ENCODE data around the gene ODF4.

The ODF4 gene

GRCh38 chr17:8315764-8316217 lies 23.8 kb upstream of the ODF4 start:
- Histone ChIP-seq H3K4me2 (ENCODE audit: low read depth, low read length, poor library complexity, severe bottlenecking) (no peak overlapping the region), H3K9me2 (replicated peaks; ENCODE audit: insufficient read depth, low read length) (no peaks in the 10 kb centered on the region), H4K20me1 (ENCODE audit: low read depth, low read length) (no peaks in the 10 kb centered on the region), H3K9ac (ENCODE audit: low read length) (no peak overlapping the region), H3K4me3 (ENCODE audit: insufficient read depth, low read length, poor library complexity, severe bottlenecking) (no peak overlapping the region), H3K79me2 (ENCODE audit: insufficient read depth, low read length) (no peaks in the 10 kb centered on the region), H3K9me3 (ENCODE audit: insufficient read depth, low read length) (no peaks in the 10 kb centered on the region), H3K36me3 (ENCODE audit: low read length) (no peaks in the 10 kb centered on the region), H3K27me3 (ENCODE audit: low read length) (no peaks in the 10 kb centered on the region), H2AFZ (ENCODE audit: low read depth, low read length, severe bottlenecking) (no peak overlapping the region), H3F3A (ENCODE audit: insufficient read depth) (no peaks in the 10 kb centered on the region), H3K27ac (ENCODE audit: low read depth, low read length) (no peak overlapping the region)
- TF ChIP-seq EZH2phosphoT487 (conservative IDR thresholded peaks at IDR 0.05; ENCODE audit: low read length) (no peak), CTCF (IDR thresholded peaks at IDR 0.05; ENCODE audit: insufficient read depth, low read length, poor library complexity, severe bottlenecking) (no peak)

GRCh38 chr17:8318010-8318935 lies 21.4 kb upstream of the ODF4 start:
- H3K9me2 ChIP-seq (replicated peaks; ENCODE audit: insufficient read depth, low read length), result no peaks in the 10 kb centered on the region
- no peaks in the 10 kb centered on the region for H3K9me3 ChIP-seq (ENCODE audit: insufficient read depth, low read length)
- H4K20me1 ChIP-seq (ENCODE audit: low read depth, low read length), result no peaks in the 10 kb centered on the region
- no peak overlapping the region for H2AFZ ChIP-seq (ENCODE audit: low read depth, low read length, severe bottlenecking)
- no peaks in the 10 kb centered on the region for H3K27me3 ChIP-seq (ENCODE audit: low read length)
- no peak overlapping the region for H3K4me3 ChIP-seq (ENCODE audit: insufficient read depth, low read length, poor library complexity, severe bottlenecking)
- no peaks in the 10 kb centered on the region for H3F3A ChIP-seq (ENCODE audit: insufficient read depth)
- TF ChIP-seq EZH2phosphoT487 (conservative IDR thresholded peaks at IDR 0.05; ENCODE audit: low read length) (no peak), CTCF (IDR thresholded peaks at IDR 0.05; ENCODE audit: insufficient read depth, low read length, poor library complexity, severe bottlenecking) (no peak)
- H3K9ac ChIP-seq (ENCODE audit: low read length), result no peak overlapping the region
- H3K27ac ChIP-seq (ENCODE audit: low read depth, low read length), result no peak overlapping the region
- no peaks in the 10 kb centered on the region for H3K36me3 ChIP-seq (ENCODE audit: low read length)
- H3K79me2 ChIP-seq (ENCODE audit: insufficient read depth, low read length), result no peaks in the 10 kb centered on the region
- no peak overlapping the region for H3K4me2 ChIP-seq (ENCODE audit: low read depth, low read length, poor library complexity, severe bottlenecking)

GRCh38 chr17:8320262-8320661 lies 19.4 kb upstream of the ODF4 start:
- no peak for TF ChIP-seq EZH2phosphoT487 (conservative IDR thresholded peaks at IDR 0.05; ENCODE audit: low read length)
- no peak for TF ChIP-seq CTCF (IDR thresholded peaks at IDR 0.05; ENCODE audit: insufficient read depth, low read length, poor library complexity, severe bottlenecking)

More at GRCh38 chr17:8320262-8320661, 19.4 kb upstream of the ODF4 start:
- Histone ChIP-seq H4K20me1 (ENCODE audit: low read depth, low read length) (no peaks in the 10 kb centered on the region), H3K27me3 (ENCODE audit: low read length) (no peaks in the 10 kb centered on the region), H2AFZ (ENCODE audit: low read depth, low read length, severe bottlenecking) (no peak overlapping the region), H3K4me2 (ENCODE audit: low read depth, low read length, poor library complexity, severe bottlenecking) (no peak overlapping the region), H3F3A (ENCODE audit: insufficient read depth) (no peaks in the 10 kb centered on the region), H3K9me3 (ENCODE audit: insufficient read depth, low read length) (no peaks in the 10 kb centered on the region), H3K4me3 (ENCODE audit: insufficient read depth, low read length, poor library complexity, severe bottlenecking) (no peak overlapping the region), H3K36me3 (ENCODE audit: low read length) (no peaks in the 10 kb centered on the region), H3K9ac (ENCODE audit: low read length) (no peak overlapping the region), H3K9me2 (replicated peaks; ENCODE audit: insufficient read depth, low read length) (no peaks in the 10 kb centered on the region), H3K27ac (ENCODE audit: low read depth, low read length) (no peak overlapping the region), H3K79me2 (ENCODE audit: insufficient read depth, low read length) (no peaks in the 10 kb centered on the region)
